GM18951 (cell line): ENCODE results near the gene ADGRF5.

Source experiments
- POLR2A ChIP-seq: IDR thresholded peaks from 4 replicates; pipeline ENCODE4 v1.6.1; 2011; ENCODE audit warnings: mild to moderate bottlenecking; ENCODE audit not compliant: insufficient read length, insufficient read depth; ENCODE audit errors: extremely low read depth
- in situ Hi-C: fragments of 300-500 bp; cut with MboI; formaldehyde crosslinking; loops from one replicate; pipeline ENCODE4 v1.12.0; 2022; ENCODE audit warnings: low sequenced_read_pairs, mixed read lengths, inconsistent platforms; ENCODE audit not compliant: unreplicated experiment

Gene ADGRF5

DNA sequence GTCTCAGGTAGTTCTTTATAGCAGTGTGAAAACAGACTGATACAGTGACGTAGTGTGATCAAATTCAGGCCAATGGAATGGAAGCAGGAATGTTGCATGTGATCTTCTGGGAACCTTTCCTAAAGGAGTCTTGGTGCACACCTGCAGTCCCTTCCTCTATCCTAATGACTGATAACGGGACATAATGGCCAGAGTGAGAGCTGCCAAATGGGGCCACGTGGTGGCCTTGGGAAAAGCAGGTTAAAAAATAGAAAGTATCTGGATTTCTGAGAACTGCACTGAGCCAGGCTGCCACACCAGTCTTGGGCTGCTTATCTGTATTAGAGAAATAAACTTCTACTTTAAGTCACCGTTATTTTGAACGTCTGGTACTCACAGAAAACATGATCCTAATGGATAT, 76.6 kb downstream of the ADGRF5 start:
- TF ChIP-seq POLR2A, result no peak
- in situ Hi-C loops, result loop anchor here (25.0 kb wide), 1 partner anchor 192 kb away; the partner anchor contains the start of gene ADGRF1

DNA sequence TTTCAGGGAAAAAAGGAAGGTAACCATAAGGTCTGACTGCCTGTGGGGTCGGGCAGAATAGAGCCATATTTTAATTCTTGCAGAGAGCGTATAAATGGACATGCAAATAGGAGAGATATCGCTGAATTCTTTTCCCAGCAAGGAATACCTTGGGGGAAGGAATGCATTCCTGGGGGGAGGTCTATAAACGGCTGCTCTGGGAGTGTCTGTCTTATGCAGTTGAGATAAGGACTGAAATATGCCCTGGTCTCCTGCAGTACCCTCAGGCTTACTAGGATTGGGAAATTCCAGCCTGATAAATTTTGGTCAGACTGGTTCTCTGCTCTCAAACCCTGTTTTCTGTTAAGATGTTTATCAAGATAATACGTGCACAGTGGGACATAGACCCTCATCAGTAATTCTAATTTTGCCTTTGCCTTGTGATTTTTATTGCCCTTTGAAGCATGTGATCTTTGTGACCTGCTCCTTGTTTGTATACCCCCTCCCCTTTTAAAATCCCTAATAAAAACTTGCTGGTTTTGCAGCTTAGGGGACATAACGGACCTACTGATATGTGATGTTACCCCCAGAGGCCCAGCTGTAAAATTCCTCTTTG, 79.4 kb downstream of the ADGRF5 start:
- in situ Hi-C loops, result loop anchor here (25.0 kb wide), 1 partner anchor 195 kb away; the partner anchor contains the start of gene ADGRF1

DNA sequence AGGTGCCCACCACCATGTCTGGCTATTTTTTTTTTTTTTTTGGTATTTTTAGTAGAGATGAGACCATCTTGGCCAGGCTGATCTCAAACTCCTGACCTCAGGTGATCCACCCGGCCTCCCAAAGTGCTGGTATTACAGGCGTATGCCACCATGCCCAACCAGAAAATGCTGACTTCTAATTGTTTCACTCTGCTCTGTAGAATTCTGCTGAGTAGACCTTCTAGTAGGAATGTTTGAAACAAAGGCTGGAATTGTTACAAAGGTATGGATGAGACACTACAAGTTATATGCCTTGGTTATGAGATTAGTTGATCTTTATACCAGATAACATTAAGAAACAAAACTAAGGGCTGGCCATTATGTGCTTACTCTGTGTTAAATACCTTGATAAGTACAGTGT, 83.7 kb downstream of the ADGRF5 start:
- TF ChIP-seq POLR2A, result no peak

DNA sequence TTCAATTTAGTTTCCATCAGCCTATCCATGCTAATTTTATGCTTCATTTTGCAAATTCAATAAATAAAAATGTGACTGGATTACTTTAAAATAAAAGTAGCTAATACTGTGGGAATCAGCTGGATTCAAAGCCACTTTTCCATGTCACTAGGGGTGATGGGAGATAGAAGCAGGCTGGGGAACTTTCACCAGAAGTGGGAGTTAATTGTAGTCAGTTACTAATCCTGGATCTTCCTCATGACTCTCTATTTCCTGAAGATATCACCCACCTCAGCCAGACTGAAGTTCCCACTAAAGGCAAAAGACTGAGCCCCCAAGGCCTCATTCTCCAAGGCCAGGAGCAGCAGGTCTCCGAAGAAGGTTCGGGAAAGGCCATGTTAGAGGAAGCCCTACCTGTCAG, 86.7 kb downstream of the ADGRF5 start:
- in situ Hi-C loops, result loop anchor here (25.0 kb wide), 1 partner anchor 202 kb away; the partner anchor contains the start of gene ADGRF1

More for the DNA sequence above, 83.7 kb downstream of the ADGRF5 start:
- in situ Hi-C loops, result loop anchor here (25.0 kb wide), 1 partner anchor 199 kb away; the partner anchor contains the start of gene ADGRF1

DNA sequence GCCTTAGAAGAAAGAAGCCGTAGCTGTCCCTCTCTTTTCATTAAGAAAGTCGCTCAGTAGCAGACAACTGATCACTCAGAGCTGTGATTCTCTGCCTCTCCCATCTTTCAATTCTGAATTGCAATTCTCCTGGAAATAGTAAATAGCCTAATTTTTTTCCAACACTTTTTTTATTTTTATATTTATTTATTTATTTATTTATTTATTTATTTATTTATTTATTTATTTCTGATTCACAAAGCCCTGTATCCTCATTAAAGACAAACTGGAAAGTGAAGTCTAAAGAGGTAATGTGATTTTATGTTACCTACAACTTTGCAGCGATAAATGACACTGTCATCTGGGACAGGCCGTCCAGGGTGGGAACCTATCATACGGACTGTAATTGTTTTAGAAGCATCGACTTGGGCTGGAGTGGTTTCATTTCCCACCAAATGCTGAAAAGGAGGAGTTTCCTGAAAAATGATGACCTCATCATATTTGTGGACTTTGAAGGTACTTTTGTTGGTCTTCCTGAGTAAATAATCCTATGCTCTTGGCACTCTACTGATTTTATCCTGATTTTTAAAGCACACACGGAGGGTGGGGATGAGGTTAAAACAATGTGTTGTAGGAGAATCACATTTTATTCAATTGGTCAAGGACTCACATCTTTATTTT, 87.4 kb downstream of the ADGRF5 start:
- in situ Hi-C loops, result loop anchor here (25.0 kb wide), 1 partner anchor 203 kb away; the partner anchor contains the start of gene ADGRF1

DNA sequence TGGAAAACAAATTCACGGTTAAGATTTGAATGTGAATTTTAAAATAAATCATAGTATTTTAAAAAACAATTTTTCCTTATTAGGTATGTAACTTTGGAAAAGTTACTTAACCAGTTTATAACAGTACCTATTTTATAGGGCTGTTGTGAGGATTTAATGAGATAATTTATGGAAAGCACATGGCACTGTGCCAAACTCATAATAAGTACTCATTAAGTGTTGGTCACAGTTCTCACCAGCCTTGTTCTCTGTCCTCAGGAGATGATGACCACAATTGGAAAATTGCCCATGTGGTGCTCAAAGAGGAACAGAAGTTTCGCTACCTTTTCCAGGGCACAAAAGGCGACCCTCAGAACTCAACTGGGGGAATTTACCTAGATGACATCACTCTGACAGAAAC, 88.9 kb downstream of the ADGRF5 start:
- in situ Hi-C loops, result loop anchor here (25.0 kb wide), 1 partner anchor 204 kb away; the partner anchor contains the start of gene ADGRF1
- no peak for TF ChIP-seq POLR2A

DNA sequence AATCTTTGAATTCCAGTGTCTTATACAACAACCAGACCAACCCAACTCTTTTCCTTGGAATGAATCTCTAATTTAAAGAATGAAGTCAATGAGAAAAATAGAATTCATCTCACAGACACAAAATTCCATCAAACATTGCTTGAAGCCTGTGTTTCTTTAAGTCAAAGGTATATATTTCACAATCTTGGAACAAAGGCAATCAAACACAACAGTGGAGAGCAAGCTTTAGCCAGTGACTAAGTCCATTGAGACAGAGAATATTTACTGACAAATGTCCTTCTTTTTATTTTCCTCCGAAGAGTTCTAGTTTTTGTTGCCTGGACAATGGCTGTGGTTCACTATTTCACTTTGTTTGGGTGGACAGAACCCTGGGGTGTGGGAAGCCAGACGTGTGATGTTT, 92.8 kb downstream of the ADGRF5 start:
- no peak for TF ChIP-seq POLR2A
- in situ Hi-C loops, result loop anchor here (25.0 kb wide), 1 partner anchor 208 kb away; the partner anchor contains the start of gene ADGRF1

DNA sequence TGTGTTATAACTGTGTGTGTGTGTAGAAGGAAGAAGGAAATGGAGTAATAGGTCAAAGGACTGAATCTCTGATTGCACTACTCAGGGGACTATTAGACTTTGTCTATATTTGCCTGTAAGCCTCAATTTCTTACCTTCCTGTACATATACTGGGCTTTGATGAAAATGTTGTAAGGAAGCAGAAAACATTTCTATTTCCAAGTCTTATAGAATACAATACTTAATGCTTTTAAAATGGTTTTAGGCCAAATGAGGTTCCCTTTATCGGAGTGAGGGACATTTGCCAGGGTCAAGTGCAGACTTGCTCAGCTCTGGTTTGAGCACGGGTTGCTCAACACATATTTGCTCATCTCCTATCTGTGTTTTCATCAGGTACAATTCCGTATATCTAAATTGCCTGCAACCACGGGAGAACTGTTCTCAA, 100.3 kb downstream of the ADGRF5 start:
- no peak for TF ChIP-seq POLR2A
- in situ Hi-C loops, result no loop called here

DNA sequence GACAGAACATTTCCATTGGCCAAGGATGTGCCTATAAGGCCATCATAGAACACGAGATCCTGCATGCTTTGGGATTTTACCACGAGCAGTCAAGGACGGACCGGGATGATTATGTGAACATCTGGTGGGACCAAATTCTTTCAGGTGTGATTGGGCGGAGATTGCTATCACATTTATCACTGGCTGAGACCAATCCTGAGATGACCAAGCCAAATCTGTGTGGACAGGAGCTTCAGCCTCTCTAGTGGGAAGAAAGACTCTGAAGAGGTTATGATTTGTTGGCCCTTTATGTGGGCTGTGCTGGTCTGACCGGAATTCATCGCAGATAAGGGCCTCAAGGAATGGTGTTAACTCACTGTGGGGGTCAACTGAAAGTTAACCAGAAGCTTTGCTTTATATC, 102.2 kb downstream of the ADGRF5 start:
- TF ChIP-seq POLR2A, result no peak
- in situ Hi-C loops, result no loop called here

DNA sequence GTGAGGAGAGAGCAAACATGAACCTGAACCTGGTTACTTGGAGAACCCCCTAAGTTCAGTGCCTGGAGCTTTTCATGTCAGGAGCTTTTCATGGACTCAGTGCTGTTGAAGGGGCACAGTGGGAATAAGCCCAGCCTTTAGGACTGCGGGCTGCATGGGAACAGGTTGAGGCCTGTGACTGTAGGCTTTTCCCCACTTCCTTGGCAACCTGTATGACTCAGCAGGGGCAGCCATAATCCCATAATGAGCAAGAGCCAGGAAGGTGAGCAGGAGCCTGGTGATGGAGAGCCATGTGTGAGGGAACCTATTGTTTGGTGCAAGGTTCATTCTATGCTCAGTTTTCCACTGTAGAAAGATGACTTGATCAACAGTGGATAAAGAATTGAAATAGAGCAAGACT, 105.1 kb downstream of the ADGRF5 start:
- no peak for TF ChIP-seq POLR2A
- in situ Hi-C loops, result no loop called here

DNA sequence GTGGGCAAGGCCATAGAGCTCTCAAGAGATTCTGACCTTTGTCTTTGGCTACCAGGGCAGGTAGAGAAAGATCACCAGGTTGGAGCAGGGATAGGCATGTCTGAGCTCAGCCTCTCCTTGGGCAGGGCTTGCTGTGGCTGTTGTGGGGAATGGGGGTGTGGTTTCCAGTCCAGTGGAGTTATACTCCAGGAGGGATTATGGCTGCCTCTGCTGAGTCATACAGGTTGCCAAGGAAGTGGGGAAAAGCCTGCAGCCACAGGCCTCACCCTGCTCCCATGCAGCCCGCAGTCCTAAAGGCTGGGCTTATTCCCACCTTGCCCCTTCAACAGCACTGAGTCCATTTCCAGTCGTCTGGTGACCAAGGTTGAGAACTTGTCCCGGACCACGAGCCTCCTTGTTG, 106.6 kb downstream of the ADGRF5 start:
- in situ Hi-C loops, result no loop called here
- no peak for TF ChIP-seq POLR2A

DNA sequence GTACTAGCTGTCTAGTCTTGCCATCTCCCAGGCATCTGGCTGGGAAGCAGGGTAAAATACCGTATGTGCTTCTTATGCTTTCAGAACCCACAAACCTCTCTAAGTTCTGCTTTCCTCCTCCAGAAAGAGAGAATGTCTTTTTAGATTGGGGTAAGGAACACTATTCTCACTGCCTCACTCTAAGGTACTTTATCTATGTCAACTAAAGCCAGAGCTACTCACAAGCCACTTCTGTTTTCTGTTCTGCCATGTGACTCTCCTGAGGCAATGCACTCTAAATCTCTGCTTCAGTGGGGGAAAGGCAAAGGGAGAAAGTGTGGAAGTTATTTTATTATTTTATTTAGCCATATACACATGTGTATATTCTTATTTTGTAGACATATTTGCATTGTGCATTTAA, 112.9 kb downstream of the ADGRF5 start:
- TF ChIP-seq POLR2A, result no peak
- in situ Hi-C loops, result no loop called here
